GM19193 (cell line): ENCODE data around the gene HTRA2.
A peak's percentile ranks its signal among the peaks of the same experiment; 100 is the strongest.

ENCODE experiments used
- POLR2A ChIP-seq: IDR thresholded peaks from 4 replicates; pipeline ENCODE4 v1.6.1; 2011; ENCODE audit not compliant: insufficient read depth, insufficient read length; ENCODE audit errors: extremely low read depth

HTRA2 gene

GRCh38 chr2:74497777-74498499 lies 31.8 kb upstream of the HTRA2 start:
- TF ChIP-seq POLR2A: peak; percentile 51

GRCh38 chr2:74498500-74499266 lies 31.1 kb upstream of the HTRA2 start:
- TF ChIP-seq POLR2A: no peak

GRCh38 chr2:74499267-74499939 lies 30.3 kb upstream of the HTRA2 start, which contains the start of gene LBX2:
Gene LBX2 (minus strand): TSS chr2:74499603. CDS start chr2:74499537, 66 bp downstream.
- no peak for TF ChIP-seq POLR2A

GRCh38 chr2:74499940-74500577 lies 29.7 kb upstream of the HTRA2 start:
- no peak for TF ChIP-seq POLR2A

GRCh38 chr2:74500578-74500946 lies 29.2 kb upstream of the HTRA2 start:
- no peak for TF ChIP-seq POLR2A

GRCh38 chr2:74501335-74502071 lies 28.2 kb upstream of the HTRA2 start:
- no peak for TF ChIP-seq POLR2A

GRCh38 chr2:74502147-74502719 lies 27.5 kb upstream of the HTRA2 start:
- TF ChIP-seq POLR2A: no peak

GRCh38 chr2:74502720-74503505 lies 26.8 kb upstream of the HTRA2 start:
- TF ChIP-seq POLR2A: peak; percentile 63

- no peak for TF ChIP-seq POLR2A
Observed at GRCh38 chr2:74503506-74504475, 25.9 kb upstream of the HTRA2 start.

- no peak for TF ChIP-seq POLR2A
Observed at GRCh38 chr2:74504591-74504990, 25.1 kb upstream of the HTRA2 start.

- no peak for TF ChIP-seq POLR2A
Observed at GRCh38 chr2:74505448-74506246, 24.1 kb upstream of the HTRA2 start.
